ENCODE data around the gene MTA3. TPM values are rescaled to one million over a fixed set of nuclear protein-coding genes. Genes with fewer than 3 reads are reported as not detected.
A peak's percentile ranks its signal among the peaks of the same experiment; 100 is the strongest.
"Not testable (repeated sequence)": the region's sequence is repeated elsewhere in the genome, so short reads cannot be mapped to it uniquely, and the experiment has no call there.

Gene MTA3
- 90.6 TPM for polyA plus RNA-seq (ENCODE audit: insufficient read length)
- long read RNA-seq, donor 1, partial matches to known transcripts = 0 of 7 reads
- long read RNA-seq, donor 1, other reads (novel, unspliced or antisense) = 0 of 7 reads
- long read RNA-seq, donor 2, transcript MTA3-204 (14 exons, 2,041 nt) = minor isoform, 6 of 21 reads
- long read RNA-seq, donor 2, transcript MTA3-215 (3 exons, 2,504 nt) = minor isoform, 7 of 21 reads
- long read RNA-seq, donor 2, transcript MTA3-205 (14 exons, 2,202 nt) = major isoform, 8 of 21 reads
- long read RNA-seq, donor 2, partial matches to known transcripts = 0 of 21 reads
- long read RNA-seq, donor 2, other reads (novel, unspliced or antisense) = 0 of 21 reads
- long read RNA-seq, donor 3, transcript MTA3-215 (3 exons, 2,504 nt) = major isoform, 12 of 26 reads
- long read RNA-seq, donor 3, transcript MTA3-204 (14 exons, 2,041 nt) = minor isoform, 5 of 26 reads
- long read RNA-seq, donor 3, partial matches to known transcripts = 5 of 26 reads
- long read RNA-seq, donor 3, other reads (novel, unspliced or antisense) = 0 of 26 reads
- long read RNA-seq, donor 4, partial matches to known transcripts = 0 of 1 reads
- long read RNA-seq, donor 4, other reads (novel, unspliced or antisense) = 0 of 1 reads
- long read RNA-seq, donor 5, transcript MTA3-215 (3 exons, 2,504 nt) = major isoform, 13 of 26 reads
- long read RNA-seq, donor 5, transcript MTA3-205 (14 exons, 2,202 nt) = minor isoform, 10 of 26 reads
- long read RNA-seq, donor 5, partial matches to known transcripts = 0 of 26 reads
- long read RNA-seq, donor 5, other reads (novel, unspliced or antisense) = 0 of 26 reads
- long read RNA-seq, donor 6, partial matches to known transcripts = 0 of 11 reads
- long read RNA-seq, donor 6, other reads (novel, unspliced or antisense) = 0 of 11 reads
- long read RNA-seq, donor 7, transcript MTA3-205 (14 exons, 2,202 nt) = minor isoform, 7 of 27 reads
- long read RNA-seq, donor 7, transcript MTA3-204 (14 exons, 2,041 nt) = minor isoform, 6 of 27 reads
- long read RNA-seq, donor 7, transcript MTA3-215 (3 exons, 2,504 nt) = major isoform, 14 of 27 reads
- long read RNA-seq, donor 7, partial matches to known transcripts = 0 of 27 reads
- long read RNA-seq, donor 7, other reads (novel, unspliced or antisense) = 0 of 27 reads
- long read RNA-seq, donor 8, transcript MTA3-204 (14 exons, 2,041 nt) = major isoform, 5 of 11 reads
- long read RNA-seq, donor 8, partial matches to known transcripts = 0 of 11 reads
- long read RNA-seq, donor 8, other reads (novel, unspliced or antisense) = 0 of 11 reads

DNA sequence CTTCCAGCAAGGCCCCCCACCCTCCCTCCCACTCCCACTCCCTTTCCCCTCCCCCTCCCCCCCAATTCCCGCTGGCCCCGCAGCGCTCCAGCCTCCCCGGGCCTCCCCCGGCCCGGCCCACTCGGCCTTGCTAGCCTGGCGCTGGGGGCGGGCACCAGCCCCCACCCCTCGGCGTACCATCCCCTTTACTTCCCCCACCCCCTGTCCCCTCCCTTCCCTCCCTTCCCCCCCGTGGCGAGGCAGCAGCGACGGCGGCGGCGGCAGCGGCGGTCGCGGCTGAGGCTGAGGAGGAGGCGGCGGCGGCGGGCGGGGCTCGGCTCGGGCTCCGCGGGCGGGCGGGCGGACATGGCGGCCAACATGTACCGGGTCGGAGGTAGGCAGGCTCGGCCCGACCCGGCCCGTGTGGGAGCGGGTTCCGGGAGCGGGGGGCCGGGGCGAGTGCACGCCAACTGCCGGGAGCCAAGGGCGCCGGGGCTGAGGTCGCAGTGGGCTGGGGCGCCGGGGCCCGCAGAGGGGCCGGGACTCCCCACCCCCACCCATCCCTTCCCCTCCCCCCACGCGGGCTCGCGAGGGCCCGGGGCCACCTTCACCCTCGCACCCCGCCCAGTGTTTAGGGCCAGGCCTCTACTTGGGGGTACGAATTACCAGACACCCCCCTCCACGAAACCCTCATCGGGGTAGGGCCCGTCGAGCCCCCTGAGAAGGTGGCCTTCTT, at the start of gene MTA3:
Gene MTA3 (plus strand): TSS at position 232 of the 715 bp plus-strand sequence. CDS start 114 bp downstream, at position 346.
- DNase-seq = peak; percentile 57

DNA sequence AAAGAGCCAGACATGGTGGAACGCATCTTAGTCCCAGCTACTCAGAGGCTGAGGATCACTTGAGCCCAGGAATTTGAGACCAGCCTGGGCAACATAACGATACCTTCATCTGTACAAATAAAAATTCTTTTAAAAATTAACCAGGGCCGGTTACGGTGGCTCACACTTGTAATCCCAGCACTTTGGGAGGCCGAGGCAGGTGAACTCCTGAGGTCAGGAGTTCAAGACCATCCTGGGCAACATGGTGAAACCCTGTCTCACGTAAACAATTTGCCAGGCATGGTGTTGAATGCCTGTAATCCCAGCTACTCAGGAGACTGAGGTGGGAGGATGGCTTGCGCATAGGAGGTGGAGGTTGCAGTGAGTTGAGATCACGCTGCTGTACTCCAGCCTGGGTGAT, 48.8 kb upstream of the MTA3 start:
- no peak for DNase-seq

DNA sequence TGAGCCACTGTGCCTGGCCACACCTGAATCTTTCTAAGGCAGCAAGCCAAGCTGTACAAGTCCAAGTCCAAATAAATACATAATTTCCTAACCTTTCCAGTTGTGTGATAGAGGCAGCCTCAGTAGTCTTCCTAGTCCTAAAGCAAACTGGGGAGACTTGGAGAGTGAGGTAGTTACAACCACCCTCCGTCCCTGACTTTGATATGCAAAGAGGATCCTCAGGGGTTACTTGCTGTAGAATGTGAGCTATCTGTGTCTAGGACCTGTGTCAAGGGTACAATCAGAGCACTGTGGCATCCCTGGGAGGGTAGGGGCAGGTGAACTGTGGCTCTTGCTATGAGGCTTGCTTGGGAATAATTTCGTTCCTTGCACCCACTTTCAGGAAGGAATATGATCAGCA, 46.4 kb upstream of the MTA3 start:
- DNase-seq = no peak

DNA sequence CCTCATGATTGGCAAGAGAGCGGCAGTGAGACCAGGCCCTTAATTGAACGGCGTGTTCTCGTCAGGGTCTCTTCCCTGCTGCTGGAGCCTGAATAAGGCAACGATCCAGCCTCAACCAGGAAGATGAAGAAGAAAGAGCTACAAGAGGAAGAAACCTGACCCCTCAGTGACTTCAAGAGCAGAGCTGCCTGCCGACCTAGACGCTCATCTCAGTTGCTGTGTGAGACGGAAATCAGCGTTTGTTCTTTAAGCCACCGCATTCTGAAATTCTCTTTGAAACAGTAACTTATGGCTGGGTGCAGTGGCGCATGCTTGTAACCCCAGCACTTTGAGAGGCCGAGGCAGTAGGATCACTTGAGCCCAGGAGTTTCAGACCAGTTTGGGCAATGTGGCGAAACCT, 45.1 kb upstream of the MTA3 start:
- no peak for DNase-seq

DNA sequence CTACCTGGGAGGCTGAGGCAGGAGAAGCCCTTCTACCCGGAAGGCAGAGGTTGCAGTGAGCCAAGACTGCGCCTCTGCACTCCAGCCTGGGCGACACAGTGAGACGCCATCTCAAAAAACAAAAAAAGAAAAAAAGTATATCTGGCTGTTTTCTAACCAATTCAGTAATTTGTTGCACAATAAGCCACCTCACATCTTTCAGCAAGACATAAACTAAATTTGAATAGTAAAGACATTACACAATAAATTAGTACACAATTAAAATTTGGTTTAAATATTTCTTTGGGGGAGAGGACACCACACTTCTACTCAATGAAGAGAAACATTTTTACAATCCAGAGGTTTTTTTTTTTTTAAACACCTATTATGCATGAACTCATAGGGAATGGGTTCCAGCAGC, 36.0 kb upstream of the MTA3 start:
- no peak for DNase-seq

DNA sequence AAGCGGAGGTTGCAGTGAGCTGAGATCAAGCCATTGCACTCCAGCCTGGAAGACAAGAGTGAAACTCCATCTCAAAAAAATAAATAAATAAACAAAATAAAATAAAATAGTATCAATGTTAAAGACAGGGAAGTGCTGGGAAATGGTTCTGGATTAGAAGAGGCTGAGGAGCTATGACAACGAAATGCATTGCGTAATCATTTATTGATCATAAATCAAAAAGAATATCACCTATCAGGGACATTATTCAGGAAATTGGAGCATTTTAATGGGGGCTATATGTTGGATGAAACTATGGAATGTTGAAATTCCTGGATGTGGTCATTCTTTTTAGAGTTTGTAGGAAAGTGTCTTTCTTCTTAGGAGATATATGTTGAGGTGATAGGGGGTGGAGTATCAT, 30.9 kb upstream of the MTA3 start:
- no peak for DNase-seq

- DNase-seq = no peak
Observed at GRCh38 chr2:42542871-42543270, 25.6 kb upstream of the MTA3 start.

- DNase-seq = no peak
Observed at GRCh38 chr2:42545023-42545721, 23.3 kb upstream of the MTA3 start.

DNA sequence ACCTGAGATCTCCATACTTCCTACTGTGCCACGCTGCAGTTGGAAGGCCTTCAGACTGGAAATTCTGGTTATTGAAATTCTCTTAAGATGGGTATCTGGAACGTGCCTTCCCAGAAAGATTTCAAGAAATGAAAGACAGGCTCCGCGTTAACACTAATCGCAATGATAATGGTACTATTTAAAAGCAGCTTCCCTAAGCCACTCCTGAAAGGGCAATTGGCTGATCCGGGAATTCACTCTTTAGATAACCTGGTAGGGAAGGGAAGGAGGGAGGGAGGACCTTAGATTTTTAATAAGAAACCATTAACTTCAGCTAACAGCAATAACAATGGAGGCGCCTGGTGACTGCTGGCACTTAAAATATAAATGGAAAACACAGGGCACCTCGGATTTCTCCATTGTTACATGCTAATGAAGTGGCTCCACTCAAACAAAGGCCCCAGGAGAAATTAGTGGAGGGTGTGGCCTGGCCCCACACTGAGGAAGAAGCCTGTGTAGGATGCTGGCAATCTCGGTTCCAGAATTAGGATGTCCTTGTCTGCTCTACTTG, 22.5 kb upstream of the MTA3 start:
- no peak for DNase-seq

DNA sequence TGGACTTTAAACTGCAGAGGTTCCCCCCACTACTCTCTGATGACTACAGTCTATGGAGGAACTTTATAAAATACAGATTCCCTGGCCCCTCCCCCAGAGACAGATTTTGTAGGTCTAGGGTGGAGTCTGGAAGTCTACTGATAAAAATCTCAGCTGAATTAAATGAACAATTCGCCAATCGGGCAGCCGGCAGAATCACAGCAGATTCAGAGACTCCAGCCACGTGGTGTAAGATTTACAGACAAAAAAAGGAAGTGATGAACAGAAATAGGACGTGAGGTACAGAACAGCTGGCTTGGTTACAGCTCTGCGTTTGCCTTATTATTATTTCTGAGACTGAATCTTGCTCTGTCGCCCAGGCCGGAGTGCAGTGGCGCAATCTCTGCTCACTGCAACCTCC, 21.4 kb upstream of the MTA3 start:
- DNase-seq = no peak

GRCh38 chr2:42547446-42548295, 20.8 kb upstream of the MTA3 start:
- no peak for DNase-seq

GRCh38 chr2:42550870-42551269, 17.6 kb upstream of the MTA3 start:
- DNase-seq = no peak

- no peak for DNase-seq
Observed at GRCh38 chr2:42554392-42554791, 14.0 kb upstream of the MTA3 start.

- peak; percentile 34 for DNase-seq
Observed at GRCh38 chr2:42556315-42556890, 12.0 kb upstream of the MTA3 start.

DNA sequence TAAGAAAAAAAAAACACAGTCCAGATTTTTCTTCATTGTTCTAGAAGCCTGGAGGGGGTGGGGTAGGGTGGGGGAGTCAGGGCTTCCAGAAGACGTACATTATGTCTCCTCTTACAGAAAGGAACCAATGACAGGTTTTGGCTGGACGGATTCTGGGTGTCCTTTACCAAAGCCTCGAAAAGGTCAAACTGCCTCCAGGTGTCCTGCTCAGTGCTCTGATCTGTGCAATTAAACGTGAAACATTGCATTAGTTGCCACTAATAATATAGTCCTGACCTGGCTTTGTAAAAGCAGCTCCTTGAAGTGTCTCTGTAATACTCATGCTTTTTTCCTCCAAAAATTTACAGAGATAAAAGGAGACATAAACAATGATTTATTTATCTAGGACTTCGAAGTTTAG, 11.1 kb upstream of the MTA3 start:
- DNase-seq = peak; percentile 26

GRCh38 chr2:42558827-42559226, 9.6 kb upstream of the MTA3 start:
- DNase-seq = no peak

DNA sequence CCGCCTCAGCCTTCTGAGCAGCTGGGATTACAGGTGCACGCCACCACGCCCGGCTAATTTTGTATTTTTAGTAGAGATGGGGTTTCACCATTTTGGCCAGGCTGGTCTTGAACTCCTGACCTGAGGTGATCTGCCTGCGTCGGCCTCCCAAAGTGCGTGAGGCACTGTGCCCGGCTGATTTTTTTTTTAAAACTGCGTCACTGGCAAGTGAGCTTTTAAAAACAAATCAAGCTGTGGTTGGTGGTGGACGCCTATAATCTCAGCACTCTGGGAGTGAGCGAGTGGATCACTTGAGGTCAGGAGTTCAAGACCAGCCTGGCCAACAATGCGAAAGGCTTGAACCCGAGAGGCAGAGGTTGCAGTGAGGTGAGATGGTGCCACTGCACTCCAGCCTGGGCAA, 8.3 kb upstream of the MTA3 start:
- DNase-seq = not testable (repeated sequence)

- DNase-seq = peak; percentile 43
Observed at GRCh38 chr2:42560899-42561298, 7.5 kb upstream of the MTA3 start.

GRCh38 chr2:42562474-42563144, 5.8 kb upstream of the MTA3 start:
- DNase-seq = no peak
